Mesenteric fat pad (tissue), 1 donor: Measurements from ENCODE around the gene IP6K1. TPM values are rescaled to one million over a fixed set of nuclear protein-coding genes. Genes with fewer than 3 reads are reported as not detected.
A peak's percentile ranks its signal among the peaks of the same experiment; 100 is the strongest.
"Not testable (repeated sequence)": the region's sequence is repeated elsewhere in the genome, so short reads cannot be mapped to it uniquely, and the experiment has no call there.

Source experiments
- DNase-seq: peaks from one replicate; pipeline ENCODE4 v3.0.0-alpha.2; 2020; ENCODE audit warnings: low spot score
- long read RNA-seq: library from polyadenylated mRNA; unstranded; transcript quantifications from one replicate; pipeline ENCODE4 v2.0.0, GENCODE V29; 2020
- total RNA-seq: library from RNA; stranded (reverse); fragmentation: NEBNext Ultra II Directional; extraction: Animal tissue kit (Norgen Biotek cat#: 25700); gene quantifications from one replicate; pipeline ENCODE4 v1.2.1, GENCODE V29; 2021
- donor health status: DM: yes; HTN: yes; CAD: no.

The IP6K1 gene
- total RNA-seq = 35.4 TPM
- long read RNA-seq, full-length matches to known transcripts = 7 of 40 reads
- long read RNA-seq, partial matches to known transcripts = 1 of 40 reads
- long read RNA-seq, other reads (novel, unspliced or antisense) = 32 of 40 reads

- peak; percentile 100 for DNase-seq
Observed at GRCh38 chr3:49786357-49787181, at the start of gene IP6K1. Gene IP6K1, minus strand, starts transcription at chr3:49786542. Its CDS starts 38,502 bp downstream, at chr3:49748040.

GRCh38 chr3:49831341-49831740 is 45.0 kb upstream of the IP6K1 start:
- no peak for DNase-seq

GRCh38 chr3:49826016-49826415 is 39.7 kb upstream of the IP6K1 start:
- DNase-seq = no peak

GRCh38 chr3:49823131-49823530 is 36.8 kb upstream of the IP6K1 start:
- DNase-seq = not testable (repeated sequence)

GRCh38 chr3:49813497-49814174 is 27.3 kb upstream of the IP6K1 start, which contains the start of gene UBA7:
Gene UBA7, minus strand, starts transcription at chr3:49813953. Its CDS starts 166 bp downstream, at chr3:49813787.
- DNase-seq = no peak

- no peak for DNase-seq
Observed at GRCh38 chr3:49812916-49813496, 26.7 kb upstream of the IP6K1 start.

- no peak for DNase-seq
Observed at GRCh38 chr3:49807431-49808114, 21.2 kb upstream of the IP6K1 start.

GRCh38 chr3:49806850-49807249 is 20.5 kb upstream of the IP6K1 start:
- no peak for DNase-seq

- no peak for DNase-seq
Observed at GRCh38 chr3:49805897-49806701, 19.8 kb upstream of the IP6K1 start.

- no peak for DNase-seq
Observed at GRCh38 chr3:49805367-49805782, 19.0 kb upstream of the IP6K1 start.

GRCh38 chr3:49804141-49805041 is 18.0 kb upstream of the IP6K1 start:
- no peak for DNase-seq

- no peak for DNase-seq
Observed at GRCh38 chr3:49803465-49804140, 17.3 kb upstream of the IP6K1 start.

- DNase-seq = peak; percentile 97
Observed at GRCh38 chr3:49802719-49803464, 16.6 kb upstream of the IP6K1 start, which contains the start of gene INKA1. Gene INKA1, plus strand, starts transcription at chr3:49803261. Its CDS starts 132 bp downstream, at chr3:49803393.

- no peak for DNase-seq
Observed at GRCh38 chr3:49801160-49801559, 14.8 kb upstream of the IP6K1 start.

- no peak for DNase-seq
Observed at GRCh38 chr3:49799761-49800160, 13.4 kb upstream of the IP6K1 start, which contains the start of gene CDHR4. Gene CDHR4, minus strand, starts transcription at chr3:49799873. Its CDS starts 61 bp downstream, at chr3:49799812.

- DNase-seq = no peak
Observed at GRCh38 chr3:49799105-49799504, 12.8 kb upstream of the IP6K1 start.
